ENCODE results near the gene PTPRJ. TPM values are rescaled to one million over a fixed set of nuclear protein-coding genes. Genes with fewer than 3 reads are reported as not detected.
"Not testable (repeated sequence)": the region's sequence is repeated elsewhere in the genome, so short reads cannot be mapped to it uniquely, and the experiment has no call there.

Gene PTPRJ
- polyA plus RNA-seq, 1 donor from 2014 or later = 8.6 TPM

- Histone ChIP-seq H3K27ac (ENCODE audit: low read length) (no peak overlapping the region), H3F3A (ENCODE audit: insufficient read depth, low read length, poor library complexity, severe bottlenecking) (no peaks in the 10 kb centered on the region), H3K4me3 (ENCODE audit: low read length) (no peak overlapping the region), H3K27me3 (ENCODE audit: insufficient read depth, low read depth, low read length) (no peaks in the 10 kb centered on the region), H3K79me2 (replicated peaks; ENCODE audit: insufficient read depth, low read length) (no peaks in the 10 kb centered on the region), H3K9me2 (ENCODE audit: insufficient read depth, low read length) (no peaks in the 10 kb centered on the region), H3K9me3 (ENCODE audit: low read length) (no peaks in the 10 kb centered on the region), H3K4me2 (ENCODE audit: low read length) (no peak overlapping the region), H3K9ac (ENCODE audit: low read length) (no peak overlapping the region), H3K36me3 (ENCODE audit: insufficient read depth, low read length) (no peaks in the 10 kb centered on the region), H4K20me1 (ENCODE audit: insufficient read depth) (no peaks in the 10 kb centered on the region), H2AFZ (ENCODE audit: low read depth, low read length) (no peak overlapping the region)
- no peak for TF ChIP-seq RAD21 (conservative IDR thresholded peaks at IDR 0.05)
- TF ChIP-seq POLR2AphosphoS5 (IDR thresholded peaks at IDR 0.05) = no peak
- no peak for TF ChIP-seq CTCF (IDR thresholded peaks at IDR 0.05; ENCODE audit: poor library complexity, severe bottlenecking)
- no peak for TF ChIP-seq EZH2 (IDR thresholded peaks at IDR 0.05; ENCODE audit: borderline replicate concordance, insufficient read depth, low read length, poor library complexity, severe bottlenecking)
- no peak for TF ChIP-seq TAF1 (IDR thresholded peaks at IDR 0.05; ENCODE audit: low read depth)
- no peak for TF ChIP-seq EP300 (conservative IDR thresholded peaks at IDR 0.05; ENCODE audit: poor library complexity, severe bottlenecking)
- no peak for TF ChIP-seq MXI1 (conservative IDR thresholded peaks at IDR 0.05; ENCODE audit: poor library complexity, severe bottlenecking)
- TF ChIP-seq SMC3 (conservative IDR thresholded peaks at IDR 0.05; ENCODE audit: poor library complexity) = no peak
- no peak for TF ChIP-seq REST (IDR thresholded peaks at IDR 0.05; ENCODE audit: borderline replicate concordance)
Measured at GRCh38 chr11:47948137-47948536, 32.2 kb upstream of the PTPRJ start.

GRCh38 chr11:47949001-47949675, 31.2 kb upstream of the PTPRJ start:
- H3K9me3 ChIP-seq (ENCODE audit: low read length); H3K4me2 ChIP-seq (ENCODE audit: low read length); H3K79me2 ChIP-seq (replicated peaks; ENCODE audit: insufficient read depth, low read length); H4K20me1 ChIP-seq (ENCODE audit: insufficient read depth); H2AFZ ChIP-seq (ENCODE audit: low read depth, low read length); H3K27me3 ChIP-seq (ENCODE audit: insufficient read depth, low read depth, low read length); H3K4me3 ChIP-seq (ENCODE audit: low read length); H3K9me2 ChIP-seq (ENCODE audit: insufficient read depth, low read length); H3F3A ChIP-seq (ENCODE audit: insufficient read depth, low read length, poor library complexity, severe bottlenecking); H3K9ac ChIP-seq (ENCODE audit: low read length); H3K27ac ChIP-seq (ENCODE audit: low read length); H3K36me3 ChIP-seq (ENCODE audit: insufficient read depth, low read length): not testable (repeated sequence)
